ENCODE results near the gene RNF183.

DNA sequence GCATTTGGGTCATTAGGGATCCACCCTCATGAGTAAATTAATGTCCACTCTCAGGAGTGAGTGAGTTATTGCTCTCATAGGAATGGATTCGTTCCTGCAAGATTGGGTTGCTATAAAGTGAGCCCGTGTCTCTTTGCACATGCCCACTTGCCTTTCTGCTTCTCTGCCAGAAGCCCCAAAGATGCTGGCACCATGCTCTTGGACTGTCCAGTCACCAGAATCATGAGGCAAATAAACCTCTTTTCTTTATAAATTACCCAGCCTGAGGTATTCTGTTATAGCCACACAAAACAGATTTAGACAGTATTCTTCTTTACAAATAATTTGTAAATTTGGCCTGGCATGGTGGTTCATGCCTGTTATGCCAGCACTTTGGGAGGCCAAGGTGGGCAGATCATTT, 52.4 kb downstream of the RNF183 start:
- TF ChIP-seq, protein P1, sequence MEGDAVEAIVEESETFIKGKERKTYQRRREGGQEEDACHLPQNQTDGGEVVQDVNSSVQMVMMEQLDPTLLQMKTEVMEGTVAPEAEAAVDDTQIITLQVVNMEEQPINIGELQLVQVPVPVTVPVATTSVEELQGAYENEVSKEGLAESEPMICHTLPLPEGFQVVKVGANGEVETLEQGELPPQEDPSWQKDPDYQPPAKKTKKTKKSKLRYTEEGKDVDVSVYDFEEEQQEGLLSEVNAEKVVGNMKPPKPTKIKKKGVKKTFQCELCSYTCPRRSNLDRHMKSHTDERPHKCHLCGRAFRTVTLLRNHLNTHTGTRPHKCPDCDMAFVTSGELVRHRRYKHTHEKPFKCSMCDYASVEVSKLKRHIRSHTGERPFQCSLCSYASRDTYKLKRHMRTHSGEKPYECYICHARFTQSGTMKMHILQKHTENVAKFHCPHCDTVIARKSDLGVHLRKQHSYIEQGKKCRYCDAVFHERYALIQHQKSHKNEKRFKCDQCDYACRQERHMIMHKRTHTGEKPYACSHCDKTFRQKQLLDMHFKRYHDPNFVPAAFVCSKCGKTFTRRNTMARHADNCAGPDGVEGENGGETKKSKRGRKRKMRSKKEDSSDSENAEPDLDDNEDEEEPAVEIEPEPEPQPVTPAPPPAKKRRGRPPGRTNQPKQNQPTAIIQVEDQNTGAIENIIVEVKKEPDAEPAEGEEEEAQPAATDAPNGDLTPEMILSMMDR (IDR thresholded peaks at IDR 0.05; ENCODE audit: insufficient read depth, low read depth, low read length): no peak
- no peak for TF ChIP-seq EZH2 (IDR thresholded peaks at IDR 0.05; ENCODE audit: insufficient read depth, low read length)

Data from astrocyte (in vitro differentiated cells and primary cell).